ENCODE data around the gene EDEM3.
"Not testable (repeated sequence)": the region's sequence is repeated elsewhere in the genome, so short reads cannot be mapped to it uniquely, and the experiment has no call there.

EDEM3 gene

GRCh38 chr1:184734980-184735379, 19.7 kb downstream of the EDEM3 start:
- DNase-seq (ENCODE audit: low read depth) = no peak

GRCh38 chr1:184724843-184725242, 29.8 kb downstream of the EDEM3 start:
- no peak for DNase-seq (ENCODE audit: low read depth)

- DNase-seq (ENCODE audit: low read depth) = peak; percentile 85
These were observed 38.5 kb downstream of the EDEM3 start for GRCh38 chr1:184716158-184716557.

- no peak for DNase-seq (ENCODE audit: low read depth)
These were observed 45.2 kb downstream of the EDEM3 start for GRCh38 chr1:184709418-184709817.

- DNase-seq (ENCODE audit: low read depth) = no peak
These were observed 46.5 kb downstream of the EDEM3 start for GRCh38 chr1:184708084-184708676.

GRCh38 chr1:184705271-184705670, 49.4 kb downstream of the EDEM3 start:
- no peak for DNase-seq (ENCODE audit: low read depth)

GRCh38 chr1:184701816-184702215, 52.8 kb downstream of the EDEM3 start:
- no peak for DNase-seq (ENCODE audit: low read depth)

GRCh38 chr1:184698969-184699368, 55.7 kb downstream of the EDEM3 start:
- DNase-seq (ENCODE audit: low read depth) = no peak

- no peak for DNase-seq (ENCODE audit: low read depth)
These were observed 56.6 kb downstream of the EDEM3 start for GRCh38 chr1:184698016-184698415.

GRCh38 chr1:184696403-184696802, 58.3 kb downstream of the EDEM3 start:
- DNase-seq (ENCODE audit: low read depth) = no peak

- DNase-seq (ENCODE audit: low read depth) = no peak
These were observed 59.6 kb downstream of the EDEM3 start for GRCh38 chr1:184695023-184695422.

GRCh38 chr1:184693011-184693410, 61.6 kb downstream of the EDEM3 start:
- DNase-seq (ENCODE audit: low read depth) = no peak

- peak; percentile 72 for DNase-seq (ENCODE audit: low read depth)
These were observed 62.8 kb downstream of the EDEM3 start for GRCh38 chr1:184691719-184692324.

GRCh38 chr1:184686540-184686939, 68.1 kb downstream of the EDEM3 start:
- DNase-seq (ENCODE audit: low read depth) = peak; percentile 32

GRCh38 chr1:184685116-184685515, 69.5 kb downstream of the EDEM3 start:
- no peak for DNase-seq (ENCODE audit: low read depth)

- DNase-seq (ENCODE audit: low read depth) = peak; percentile 25
These were observed 70.2 kb downstream of the EDEM3 start for GRCh38 chr1:184684285-184685074.

GRCh38 chr1:184682956-184683355, 71.7 kb downstream of the EDEM3 start:
- no peak for DNase-seq (ENCODE audit: low read depth)

- DNase-seq (ENCODE audit: low read depth) = not testable (repeated sequence)
These were observed 73.9 kb downstream of the EDEM3 start for GRCh38 chr1:184680611-184681225.

- not testable (repeated sequence) for DNase-seq (ENCODE audit: low read depth)
These were observed 75.2 kb downstream of the EDEM3 start for GRCh38 chr1:184679472-184679871.

- DNase-seq (ENCODE audit: low read depth) = no peak
These were observed 77.3 kb downstream of the EDEM3 start for GRCh38 chr1:184677344-184677743.

GRCh38 chr1:184673305-184673704, 81.4 kb downstream of the EDEM3 start:
- no peak for DNase-seq (ENCODE audit: low read depth)

- DNase-seq (ENCODE audit: low read depth) = no peak
These were observed 82.5 kb downstream of the EDEM3 start for GRCh38 chr1:184672013-184672726.

Measured in EH (cell line).